ENCODE results near the gene INMT.

GRCh38 chr7:30731581-30731980, 20.4 kb upstream of the INMT start:
- TF ChIP-seq POLR2A (IDR thresholded peaks at IDR 0.05; ENCODE audit: low read length) (no peak), GATA1 (IDR thresholded peaks at IDR 0.05; ENCODE audit: low read depth, low read length) (no peak)
